HG03039 (cell line): ENCODE results near the gene CEACAM1.
"Not testable (repeated sequence)": the region's sequence is repeated elsewhere in the genome, so short reads cannot be mapped to it uniquely, and the experiment has no call there.

Experiments used
- ATAC-seq: cut with Tn5 transposase; IDR thresholded peaks from one replicate; pipeline ENCODE4 v1.9.1; 2021; ENCODE audit warnings: mild to moderate bottlenecking, moderate library complexity; ENCODE audit not compliant: unreplicated experiment

CEACAM1 gene

DNA sequence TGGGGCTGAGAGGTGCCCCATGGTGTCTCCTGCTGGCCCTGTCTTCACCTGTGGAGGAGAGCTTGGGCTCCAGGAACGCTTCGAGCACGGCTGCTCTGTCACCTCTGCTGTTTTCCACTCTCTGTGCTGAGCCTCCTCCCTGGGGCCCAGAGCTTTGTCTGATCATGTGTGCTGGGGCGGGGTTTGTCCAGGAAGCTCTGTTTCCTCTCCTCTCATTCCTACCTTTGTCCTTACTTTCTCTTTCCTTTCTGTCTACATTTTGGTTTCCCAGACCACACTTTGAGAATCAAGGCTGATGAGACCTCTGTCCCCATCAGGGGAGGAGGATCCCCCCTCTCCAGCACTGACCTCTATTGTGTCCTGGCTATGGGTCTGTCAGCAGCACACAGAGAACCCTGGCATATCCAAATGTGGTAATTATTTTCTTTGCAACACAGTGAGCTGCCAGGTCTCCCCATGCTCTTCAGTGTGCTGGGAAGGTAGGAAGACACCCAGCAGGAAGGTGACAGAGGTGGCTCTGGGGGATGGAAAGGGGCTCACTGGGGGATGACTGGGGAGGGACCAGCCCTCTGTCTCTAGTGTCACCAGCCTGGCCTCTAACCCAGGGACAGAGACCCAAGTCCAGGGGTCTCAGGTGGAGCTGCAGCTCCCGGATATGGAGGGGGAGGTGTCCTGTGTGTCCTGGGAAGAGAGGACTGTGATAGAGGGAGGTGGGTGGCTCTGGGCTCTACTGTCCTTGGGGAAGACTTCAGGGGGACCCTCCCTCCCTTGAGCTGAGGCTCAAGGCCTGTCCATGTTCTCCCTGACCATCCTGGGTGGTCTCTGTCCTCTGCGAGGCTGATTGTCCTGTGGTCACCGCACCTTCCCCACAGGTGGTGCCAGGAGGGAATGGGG lies at the start of gene CEACAM1:
CEACAM1 (minus strand) TSS at position 128 of the 894 bp plus-strand sequence; CDS start at position 21, 107 bp downstream.
- ATAC-seq, result no peak

DNA sequence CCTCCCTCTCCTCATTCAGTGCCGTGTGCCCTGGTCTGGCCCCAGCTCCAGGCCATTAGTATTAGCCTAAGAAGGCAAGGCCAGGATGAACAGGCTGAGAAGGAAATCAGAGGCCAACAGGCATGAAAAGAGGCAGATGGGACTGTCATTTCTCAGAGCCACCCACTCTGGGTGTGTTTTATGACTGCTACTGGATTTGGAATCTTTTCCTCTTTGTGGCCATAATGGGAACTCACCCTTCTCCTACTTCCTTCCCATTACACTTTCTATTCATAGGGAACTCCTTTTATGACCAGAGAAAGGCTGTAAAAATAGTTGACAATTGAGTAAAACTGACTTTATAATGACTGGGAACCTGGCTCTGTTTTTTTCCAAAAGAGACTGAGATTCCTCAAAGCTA lies 48.7 kb upstream of the CEACAM1 start:
- no peak for ATAC-seq

DNA sequence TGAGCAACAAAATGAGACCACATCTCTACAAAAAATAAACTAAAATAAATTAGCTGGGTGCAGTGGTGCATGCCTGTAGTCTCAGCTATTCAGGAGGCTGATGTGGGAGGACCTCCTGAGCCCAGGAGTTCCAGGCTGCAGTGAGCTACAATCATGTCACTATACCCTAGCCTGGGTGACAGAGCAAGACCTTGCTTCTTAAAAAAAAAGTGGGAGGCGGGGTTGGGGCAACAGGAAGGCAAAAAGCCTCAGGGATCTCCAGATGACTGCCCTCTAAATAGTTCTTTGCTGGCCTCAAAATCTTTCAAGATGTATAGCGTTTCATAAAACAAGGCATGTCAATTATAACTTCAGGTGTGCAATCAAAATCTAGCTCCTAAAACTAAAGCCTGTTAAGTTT lies 48.0 kb upstream of the CEACAM1 start:
- no peak for ATAC-seq

DNA sequence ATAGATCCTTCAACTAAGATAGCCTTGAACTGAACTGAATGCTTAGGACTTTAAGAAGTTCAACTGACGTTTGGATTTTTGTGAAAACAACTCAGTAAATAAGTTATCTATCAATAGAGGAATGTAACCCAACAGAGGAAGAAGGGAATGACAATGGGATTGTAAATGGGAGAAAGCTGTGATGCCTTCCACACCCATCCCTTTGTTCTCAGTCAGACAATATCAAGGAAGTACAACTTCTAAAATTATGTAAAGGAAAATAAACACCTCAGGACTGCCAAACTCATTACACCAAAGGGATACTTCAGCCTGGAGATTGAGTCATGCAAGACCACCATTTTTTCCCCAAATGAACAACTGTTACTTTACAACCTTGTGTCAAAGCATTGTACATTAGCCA lies 45.4 kb upstream of the CEACAM1 start:
- no peak for ATAC-seq

DNA sequence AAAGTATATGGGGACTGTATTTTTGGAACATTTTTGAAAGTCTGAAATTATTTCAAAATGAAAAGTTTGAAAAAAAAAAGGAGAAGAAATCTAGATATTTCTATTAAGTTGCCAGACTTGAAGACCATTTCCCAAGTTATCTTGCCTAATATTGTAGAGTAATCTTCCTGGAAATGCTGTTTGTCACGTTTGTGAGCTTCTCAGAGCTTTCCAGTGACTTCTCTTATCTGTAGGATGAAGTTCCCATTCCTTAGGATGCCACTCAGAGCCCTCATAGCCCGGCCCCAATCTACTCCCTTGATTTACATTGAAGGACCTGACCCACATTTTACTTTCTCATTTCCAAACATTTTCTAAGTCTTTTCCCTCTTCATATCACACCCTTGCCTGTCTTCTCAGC lies 42.8 kb upstream of the CEACAM1 start:
- no peak for ATAC-seq

DNA sequence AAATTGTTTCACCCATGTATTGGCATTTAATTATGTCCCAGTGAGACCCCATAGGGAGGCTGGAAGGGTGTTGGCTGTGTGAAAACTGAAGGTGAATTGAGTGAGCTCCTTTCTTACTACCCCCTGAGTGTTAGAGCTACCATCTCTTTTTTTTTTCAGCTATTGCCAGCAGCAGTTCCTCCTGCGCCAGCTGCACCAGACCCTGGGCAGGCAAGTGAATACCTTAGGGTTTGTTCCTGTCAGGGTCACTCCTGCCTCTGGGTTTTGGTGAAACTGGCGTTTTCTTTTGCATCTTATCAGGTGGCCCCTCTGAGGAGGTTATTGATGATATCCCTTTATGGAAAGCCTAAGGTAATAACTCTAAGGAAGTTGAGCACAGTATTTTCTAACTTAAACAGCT lies 40.9 kb upstream of the CEACAM1 start:
- no peak for ATAC-seq

DNA sequence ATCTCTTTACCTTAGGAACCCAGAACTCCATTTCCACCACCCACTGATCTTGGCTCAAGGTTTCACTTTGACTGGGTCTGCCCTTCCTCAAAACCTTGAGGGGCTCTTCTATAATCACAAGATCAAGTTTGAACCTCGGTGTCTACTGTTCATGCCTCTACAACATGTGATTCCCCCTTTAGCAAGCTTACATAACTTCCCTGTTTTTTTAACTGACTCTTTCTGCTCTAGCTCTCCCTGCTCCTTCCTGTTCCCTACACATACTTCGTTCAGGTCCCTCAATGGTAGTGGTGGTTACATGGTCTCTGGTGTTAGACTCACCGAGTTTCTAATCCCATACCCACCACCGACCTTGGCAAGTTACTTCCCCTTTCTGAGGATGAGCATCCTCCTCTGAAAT lies 39.7 kb upstream of the CEACAM1 start:
- ATAC-seq, result no peak

DNA sequence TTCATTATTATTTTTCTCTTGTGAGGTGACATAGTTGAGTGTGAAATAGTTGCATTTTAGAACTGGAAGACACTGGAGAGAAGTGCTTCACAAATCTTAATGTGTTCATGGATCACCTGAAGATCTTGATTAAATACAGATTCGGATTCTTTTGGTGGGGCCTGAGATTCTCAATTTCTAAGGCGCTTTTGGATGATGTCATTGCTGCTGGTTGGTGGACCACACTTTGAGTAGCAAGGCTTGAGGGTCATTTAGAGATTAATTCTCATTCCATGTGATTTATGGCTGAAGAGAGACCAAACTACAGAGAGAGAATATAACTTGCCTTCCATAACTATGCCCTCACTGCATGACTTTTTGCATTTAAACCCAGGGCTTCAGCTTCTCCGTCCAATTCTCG lies 39.3 kb upstream of the CEACAM1 start:
- no peak for ATAC-seq

DNA sequence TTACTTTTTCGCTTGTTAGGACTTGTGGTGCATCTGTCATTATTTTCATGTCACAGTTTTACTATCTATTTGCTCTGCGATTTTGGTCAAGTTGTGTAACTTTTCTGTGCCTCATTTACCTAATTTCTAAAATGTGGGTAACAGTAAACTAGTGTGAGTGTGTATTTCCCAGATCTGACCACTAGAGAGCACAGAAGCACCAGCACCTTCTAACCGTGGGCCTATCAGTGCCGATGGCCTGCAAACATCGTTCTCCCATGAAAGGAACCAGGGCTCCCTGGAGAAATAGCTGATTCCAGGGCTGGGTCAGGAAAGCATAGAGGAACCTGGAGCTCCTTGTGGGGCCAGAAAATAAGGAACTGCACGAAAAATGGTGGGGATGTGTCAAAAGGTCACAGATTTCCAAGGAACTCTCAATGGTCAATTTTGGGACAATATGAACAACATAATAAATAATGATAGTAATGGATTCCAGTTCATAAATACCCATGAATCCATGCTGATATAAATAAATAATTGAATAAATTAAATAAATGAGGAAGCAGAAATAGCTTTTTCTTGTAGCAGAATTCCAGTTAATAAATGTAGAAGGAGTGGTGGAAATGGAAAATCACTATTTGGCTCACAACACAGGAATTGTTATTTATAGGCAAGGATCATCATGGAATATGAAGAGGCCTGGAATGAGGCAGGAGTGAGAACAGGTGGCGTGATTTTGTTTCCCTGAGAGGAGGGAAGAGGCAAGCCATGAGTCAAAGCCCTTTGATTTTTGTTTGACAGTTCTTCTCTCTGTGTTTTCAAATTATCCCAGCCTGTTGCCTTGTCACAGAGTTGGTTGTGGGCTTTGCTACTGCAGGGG lies 35.3 kb upstream of the CEACAM1 start:
- ATAC-seq, result no peak

DNA sequence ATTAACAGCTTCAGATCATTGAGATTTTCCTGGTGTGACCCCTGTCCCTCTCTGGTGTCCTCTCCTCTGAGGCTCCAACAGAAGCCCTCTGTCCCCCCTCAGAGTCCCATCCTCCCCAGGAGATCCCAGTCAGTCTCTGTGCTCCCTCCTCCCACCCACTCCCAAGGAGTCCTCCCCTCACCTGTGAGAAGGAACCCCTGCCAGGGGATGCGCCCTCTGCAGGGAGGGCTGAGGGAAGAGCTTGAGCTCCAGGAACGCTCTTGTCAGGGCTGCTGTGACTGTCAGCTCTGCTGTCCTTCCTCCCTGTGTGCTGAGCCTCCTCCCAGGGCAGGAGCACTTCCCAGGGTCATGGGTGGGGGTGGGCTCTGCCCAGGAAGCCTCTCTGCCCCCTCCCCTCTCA lies 33.2 kb upstream of the CEACAM1 start:
- ATAC-seq, result no peak

DNA sequence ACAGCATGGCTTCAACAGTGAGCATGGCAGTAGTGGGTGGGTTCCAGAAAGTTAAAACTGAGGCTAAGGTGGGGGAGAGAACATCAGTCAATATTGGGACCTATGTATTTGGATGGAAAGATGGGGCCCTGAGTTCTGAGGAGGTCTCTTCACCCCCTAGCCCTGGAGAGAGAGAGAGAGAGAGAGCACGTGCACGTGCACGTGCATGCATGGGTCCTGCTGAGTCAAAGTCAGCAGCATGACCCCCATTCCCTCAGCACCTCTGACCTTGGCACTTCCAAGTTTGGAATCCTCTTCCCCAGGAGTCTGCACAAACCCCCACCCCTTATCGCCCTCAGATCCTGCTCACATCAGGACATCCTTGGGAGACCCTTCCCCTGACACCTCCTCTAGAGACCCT lies 32.5 kb upstream of the CEACAM1 start:
- ATAC-seq, result no peak

DNA sequence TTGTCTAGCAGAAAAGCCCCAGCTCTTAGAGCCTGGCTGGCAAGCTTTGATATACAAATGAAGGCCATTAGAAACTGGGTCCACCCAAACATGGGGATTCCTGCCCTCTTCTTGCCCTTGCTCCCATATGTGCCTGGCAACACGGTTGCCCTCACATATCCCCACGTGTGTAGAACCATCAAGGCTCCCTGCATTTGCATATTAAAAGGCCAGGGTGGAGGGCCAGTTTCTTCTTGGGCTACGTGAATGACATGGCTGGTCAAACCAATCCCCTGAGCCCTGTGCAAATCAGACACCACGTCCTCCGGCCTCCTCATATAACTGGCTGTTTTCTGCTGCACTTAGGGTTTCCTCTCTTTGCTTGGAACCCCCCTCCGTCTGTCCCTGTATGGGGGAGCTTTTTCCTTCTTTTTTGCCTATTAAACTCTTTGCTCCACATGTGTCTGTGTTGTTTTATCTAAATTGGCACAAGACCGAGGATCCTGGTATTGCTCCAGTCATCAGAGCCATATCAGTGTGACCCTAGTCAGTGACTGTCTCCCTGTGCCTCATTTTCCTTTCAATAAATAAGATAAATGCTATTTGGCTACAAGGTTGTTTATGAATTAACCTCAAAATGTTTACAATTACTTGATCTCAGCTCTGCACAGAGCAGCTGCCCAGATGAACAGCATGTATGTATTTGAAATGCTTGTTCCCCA lies 30.3 kb upstream of the CEACAM1 start:
- no peak for ATAC-seq

DNA sequence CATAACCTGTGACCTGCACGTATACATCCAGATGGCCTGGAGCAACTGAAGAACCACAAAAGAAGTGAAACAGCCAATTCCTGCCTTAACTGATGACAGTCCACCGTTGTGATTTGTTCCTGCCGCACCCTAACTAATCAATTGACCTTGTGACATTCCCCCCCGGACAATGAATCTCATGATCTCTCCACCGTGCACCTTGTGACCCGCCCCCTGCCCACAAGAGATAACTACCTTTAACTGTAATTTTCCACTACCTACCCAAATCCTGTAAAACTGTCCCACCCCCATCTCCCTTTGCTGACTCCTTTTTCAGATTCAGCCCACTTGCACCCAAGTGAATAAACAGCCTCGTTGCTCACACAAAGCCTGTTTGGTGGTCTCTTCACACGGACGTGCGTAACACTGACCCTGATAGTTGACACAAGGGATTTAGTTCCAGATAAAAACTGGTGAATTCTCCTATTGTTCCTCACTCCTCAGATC lies 29.1 kb upstream of the CEACAM1 start:
- ATAC-seq, result not testable (repeated sequence)

DNA sequence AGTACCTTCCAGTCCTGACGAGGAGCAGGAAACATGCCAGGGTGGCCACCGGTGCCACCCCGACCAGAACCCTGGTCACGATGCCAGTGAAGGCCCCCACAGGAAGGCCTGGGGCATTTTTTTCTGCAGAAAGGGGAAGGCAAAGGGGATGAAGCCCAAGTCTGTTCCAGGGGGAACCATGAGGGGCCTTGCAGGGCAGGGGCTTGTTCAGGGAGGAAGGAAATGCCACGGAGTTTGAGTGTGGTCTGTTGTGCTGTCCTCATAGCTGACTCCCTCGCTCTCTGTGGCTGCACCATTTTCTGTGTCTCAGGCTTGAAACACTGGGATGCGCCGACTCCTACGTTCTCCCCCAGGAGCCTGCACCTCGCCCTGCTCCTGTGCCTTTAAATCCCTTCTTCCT lies 27.5 kb upstream of the CEACAM1 start:
- ATAC-seq, result no peak

DNA sequence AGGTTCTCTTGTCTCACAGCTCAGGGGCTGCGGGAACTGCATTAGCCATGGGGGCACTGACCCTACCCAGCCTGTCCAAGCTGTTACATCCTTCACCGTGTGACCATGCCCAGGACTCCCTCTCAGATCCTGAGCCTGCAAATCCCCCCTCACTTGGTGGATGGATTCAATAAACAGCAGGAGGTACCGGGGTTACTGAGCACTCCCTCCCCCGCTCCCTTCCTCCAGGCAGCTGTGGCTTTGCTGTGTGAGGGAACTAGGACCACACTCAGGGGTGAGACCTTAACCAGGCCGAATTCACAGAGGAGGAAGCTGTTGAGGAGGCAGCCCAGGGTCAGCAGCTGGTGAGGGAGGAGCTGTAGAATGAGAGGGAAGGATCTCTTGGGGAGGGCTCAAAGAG lies 27.0 kb upstream of the CEACAM1 start:
- ATAC-seq, result no peak

DNA sequence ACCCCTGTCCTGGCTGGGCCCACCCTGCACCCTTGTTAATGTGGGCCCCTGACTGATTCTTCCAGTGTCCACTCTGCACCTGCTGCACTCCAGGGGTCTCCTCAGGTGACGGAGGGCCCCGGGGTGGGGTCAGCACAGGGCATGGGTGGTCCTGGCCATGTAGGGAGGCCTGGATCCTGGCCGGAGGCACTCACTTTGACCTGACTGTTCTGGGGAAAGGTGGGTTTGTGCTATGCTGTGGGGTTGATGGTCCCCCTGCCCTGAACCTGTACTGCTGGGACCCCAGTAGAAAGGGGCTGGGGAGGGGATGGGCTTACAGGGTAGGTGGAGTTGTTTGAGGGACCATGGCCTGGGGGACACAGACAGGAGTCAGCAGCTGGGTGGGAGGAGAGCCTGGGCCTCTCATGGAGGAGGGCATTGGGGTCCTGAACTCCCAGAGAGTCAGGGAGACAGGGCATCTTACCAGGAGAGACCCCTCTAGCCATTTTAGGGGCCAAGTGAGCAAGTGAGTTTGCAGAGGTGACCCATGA lies 25.8 kb upstream of the CEACAM1 start:
- ATAC-seq, result no peak

DNA sequence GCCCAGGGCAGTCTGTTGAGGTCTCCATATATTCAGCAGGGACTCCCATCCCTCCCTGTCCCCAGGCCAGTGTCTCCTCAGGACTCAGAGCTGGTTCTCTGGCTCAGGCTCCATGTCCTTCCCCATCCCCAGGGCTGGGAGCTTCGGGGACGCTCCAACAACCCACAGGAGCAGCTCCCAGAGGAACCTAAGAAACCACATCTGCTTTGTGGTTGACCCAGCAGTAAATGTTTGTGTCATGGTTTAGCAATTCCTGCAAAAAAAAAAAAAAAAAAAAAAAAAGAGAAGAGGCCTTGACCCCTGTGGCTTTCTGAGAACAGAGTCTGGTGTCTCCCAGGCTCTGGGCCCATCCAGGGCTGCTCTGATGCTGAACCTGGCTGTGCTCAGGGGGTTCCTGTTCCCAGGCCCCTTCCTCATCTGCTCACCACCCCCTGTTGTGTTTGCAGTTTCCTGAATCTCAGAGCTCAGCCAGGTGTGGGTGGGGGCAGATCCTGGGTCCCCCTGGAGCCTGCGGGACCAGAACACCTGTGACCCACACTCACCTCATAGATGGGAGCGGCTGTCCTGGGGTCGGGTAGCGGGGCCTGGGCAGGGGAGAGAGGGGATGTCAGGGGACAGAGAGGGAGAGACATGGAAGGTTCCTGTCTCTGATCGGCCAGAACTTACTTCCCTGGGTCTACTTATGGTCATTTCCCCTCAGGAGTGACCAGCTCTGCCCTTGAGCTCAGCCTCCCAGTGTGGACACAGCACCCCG lies 25.2 kb upstream of the CEACAM1 start:
- ATAC-seq, result no peak

DNA sequence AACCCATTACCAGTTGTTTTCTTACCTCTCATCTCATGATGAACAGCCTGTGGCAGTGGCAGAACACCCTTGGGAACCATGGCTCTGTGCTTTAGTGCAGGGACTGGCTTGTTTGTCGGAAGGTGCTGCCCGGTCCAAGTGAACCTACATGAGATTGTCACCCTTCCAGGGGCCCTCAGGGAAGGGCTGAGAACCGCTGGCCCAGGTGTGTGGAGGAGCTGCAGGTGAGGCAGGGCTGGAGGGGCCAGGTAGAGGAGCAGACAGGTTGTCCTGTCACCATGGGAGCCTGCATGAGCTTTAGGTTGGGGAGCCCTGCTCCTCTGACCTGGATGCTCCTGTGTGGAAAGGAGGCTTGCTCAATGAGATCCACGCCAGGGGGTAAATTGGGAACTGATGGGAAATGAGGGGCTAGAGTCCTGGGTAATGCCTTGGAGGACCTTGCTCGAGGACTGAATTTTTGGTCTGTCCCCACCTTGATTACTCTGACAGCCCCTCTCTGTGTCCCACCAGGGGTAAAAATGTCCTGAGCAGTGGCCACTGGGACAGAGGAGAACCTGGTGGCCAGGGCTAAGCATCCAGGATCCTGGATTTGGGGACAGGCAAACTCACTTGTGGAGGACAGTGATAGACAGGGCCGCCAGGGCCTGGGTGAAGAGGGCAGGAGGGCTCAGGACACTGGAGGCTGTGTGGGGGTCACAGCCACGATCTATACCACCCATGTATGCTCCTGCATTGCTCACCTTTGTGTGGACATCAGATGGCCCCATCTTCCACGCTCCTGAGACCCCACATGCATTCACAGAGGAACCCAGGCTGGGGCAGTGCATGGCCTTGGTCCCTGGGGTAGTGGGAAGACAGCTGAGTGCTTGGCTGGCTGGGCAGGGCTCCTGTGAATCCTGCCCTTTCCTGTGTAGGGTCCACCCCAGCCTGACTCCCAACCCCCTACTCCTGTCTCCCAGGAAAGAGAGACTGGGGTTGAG lies 24.1 kb upstream of the CEACAM1 start:
- no peak for ATAC-seq

DNA sequence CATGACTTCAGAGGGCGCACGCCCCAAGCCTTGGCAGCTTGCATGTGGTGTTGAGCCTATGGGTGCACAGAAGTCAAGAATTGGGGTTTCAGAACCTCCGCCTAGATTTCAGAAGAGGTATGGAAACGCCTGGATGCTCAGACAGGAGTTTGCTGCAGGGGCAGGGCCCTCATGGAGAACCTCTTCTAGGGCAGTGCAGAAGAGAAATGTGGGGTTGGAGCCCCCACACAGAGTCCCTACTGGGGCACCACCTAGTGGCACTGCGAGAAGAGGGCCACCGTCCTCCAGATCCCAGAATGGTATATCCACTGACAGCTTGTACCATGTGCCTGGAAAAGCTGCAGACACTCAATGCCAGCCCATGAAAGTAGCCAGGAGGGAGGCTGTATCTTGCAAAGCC lies 22.2 kb upstream of the CEACAM1 start:
- ATAC-seq, result not testable (repeated sequence)
